Measurements from ENCODE around the gene DRAXIN.
A peak's percentile ranks its signal among the peaks of the same experiment; 100 is the strongest.

DRAXIN gene

DNA sequence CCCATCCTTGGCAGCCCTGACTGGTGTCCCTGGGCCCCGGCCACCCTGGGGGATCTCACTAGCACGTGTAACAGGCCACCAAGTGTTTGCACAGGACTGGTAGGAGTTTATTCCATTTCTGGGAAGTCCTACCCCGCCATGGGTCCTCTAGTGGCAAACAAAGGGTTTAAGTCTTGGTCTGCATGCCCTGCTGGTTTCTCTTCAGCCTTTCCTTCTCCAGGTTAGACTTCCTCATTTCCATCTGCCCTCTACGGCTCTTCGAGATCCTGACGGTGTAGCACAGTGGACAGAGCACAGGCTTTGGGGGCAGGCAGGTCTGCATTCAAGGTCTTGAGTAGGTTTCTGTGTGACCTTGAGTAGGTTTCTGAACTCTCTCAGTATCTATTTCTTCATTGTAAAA lies 47.3 kb downstream of the DRAXIN start:
- no peak for DNase-seq

- DNase-seq: no peak
Observed at GRCh38 chr1:11740258-11741192, 49.0 kb downstream of the DRAXIN start.

- DNase-seq: no peak
Observed at GRCh38 chr1:11741482-11741881, 50.0 kb downstream of the DRAXIN start.

- DNase-seq: no peak
Observed at GRCh38 chr1:11741919-11742558, 50.5 kb downstream of the DRAXIN start.

DNA sequence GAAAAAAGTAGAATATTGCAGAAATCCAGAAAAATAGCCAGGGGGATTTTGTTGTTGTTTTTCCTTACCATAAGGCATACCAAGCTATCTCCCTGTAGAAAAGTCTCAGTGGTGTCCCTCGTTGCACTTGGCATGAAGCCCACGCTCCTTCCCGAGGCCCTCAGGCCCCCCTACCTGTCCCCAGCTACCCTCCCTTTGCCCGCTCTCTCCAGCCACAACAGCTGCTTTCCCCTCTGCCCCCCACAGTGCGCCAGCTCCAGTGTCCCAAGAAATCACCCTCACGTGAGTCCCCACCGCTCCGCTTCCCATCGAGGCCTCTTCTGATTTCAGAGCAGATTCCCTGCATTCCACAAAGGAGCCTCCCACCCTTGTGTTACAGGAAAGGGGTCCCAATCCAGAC lies 52.8 kb downstream of the DRAXIN start:
- no peak for DNase-seq

- no peak for DNase-seq
Observed at GRCh38 chr1:11746092-11746491, 54.6 kb downstream of the DRAXIN start.

GRCh38 chr1:11746795-11747487 lies 55.4 kb downstream of the DRAXIN start:
- no peak for DNase-seq

DNA sequence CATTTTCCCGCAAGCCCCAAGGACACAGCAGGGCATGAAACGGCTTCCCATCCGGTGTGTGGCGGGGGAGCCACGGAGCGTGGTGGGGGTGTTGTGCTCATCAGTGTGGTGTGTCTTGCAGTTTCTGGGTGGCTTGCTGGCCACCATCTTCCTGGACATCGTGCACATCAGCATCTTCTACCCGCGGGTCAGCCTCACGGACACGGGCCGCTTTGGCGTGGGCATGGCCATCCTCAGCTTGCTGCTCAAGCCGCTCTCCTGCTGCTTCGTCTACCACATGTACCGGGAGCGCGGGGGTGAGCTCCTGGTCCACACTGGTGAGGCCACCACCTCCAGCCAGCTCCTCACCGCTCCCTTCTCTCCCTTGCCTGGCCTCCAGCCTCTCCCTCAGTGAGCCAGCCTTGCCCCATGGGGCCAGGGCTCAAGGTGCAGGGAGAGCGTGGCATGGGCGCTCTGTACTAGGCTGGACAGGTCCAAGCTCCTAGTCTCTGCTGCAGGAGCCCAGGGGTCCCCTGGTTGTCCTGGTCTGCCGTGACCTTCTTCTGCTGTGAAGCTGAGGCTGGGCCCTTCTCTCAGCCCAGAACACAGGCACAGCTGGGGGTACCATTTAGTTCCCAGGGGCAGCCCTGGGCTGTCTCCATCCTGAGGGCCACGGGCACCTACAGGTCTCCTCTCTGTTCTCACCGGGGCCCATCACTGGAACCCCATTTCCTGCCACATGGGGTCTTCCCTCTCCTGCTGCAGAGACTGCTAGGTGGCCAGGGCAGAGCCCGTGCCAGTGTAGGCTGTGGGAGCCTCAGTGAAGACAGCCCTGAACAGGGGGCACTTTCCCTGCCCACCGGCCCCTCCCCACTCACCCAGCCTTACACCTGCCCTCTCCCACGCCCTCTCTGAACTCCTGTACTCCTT lies 57.0 kb downstream of the DRAXIN start:
- DNase-seq: no peak

GRCh38 chr1:11749203-11749689 lies 57.7 kb downstream of the DRAXIN start:
- DNase-seq: no peak

DNA sequence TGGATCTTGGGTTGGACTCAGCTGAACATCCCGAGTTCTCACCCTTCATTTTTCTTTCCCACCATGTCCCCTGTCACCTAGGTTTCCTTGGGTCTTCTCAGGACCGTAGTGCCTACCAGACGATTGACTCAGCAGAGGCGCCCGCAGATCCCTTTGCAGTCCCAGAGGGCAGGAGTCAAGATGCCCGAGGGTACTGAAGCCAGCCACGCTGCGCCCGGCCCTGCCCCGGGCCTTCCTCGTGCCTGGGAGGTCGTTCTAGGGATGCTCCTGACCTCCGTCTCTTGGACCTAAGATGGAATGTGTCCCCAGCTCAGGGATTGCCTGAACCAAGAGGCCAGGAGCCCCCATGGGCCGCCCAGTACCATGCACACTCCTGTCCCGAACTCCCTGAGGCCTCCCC lies 58.5 kb downstream of the DRAXIN start:
- DNase-seq: no peak

DNA sequence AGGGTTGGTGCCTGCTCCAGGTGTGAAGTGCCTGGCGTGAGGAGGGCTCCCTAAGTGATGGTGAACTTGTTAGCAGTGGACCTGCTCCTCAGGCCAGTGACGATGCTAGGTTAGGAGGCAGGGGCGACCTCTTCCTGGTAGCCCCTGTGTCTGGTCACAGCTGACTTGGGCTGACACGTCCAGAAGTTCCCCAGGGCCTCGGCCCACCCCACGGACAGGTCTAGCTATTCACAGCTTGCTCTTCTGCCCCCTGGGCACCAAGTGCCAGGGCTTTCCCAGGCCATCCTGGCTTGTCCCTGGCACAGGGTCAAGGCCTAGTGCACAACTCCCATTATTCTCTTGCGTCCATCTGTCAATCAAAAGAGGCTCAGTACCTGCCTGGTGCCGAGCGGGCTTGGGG lies 59.6 kb downstream of the DRAXIN start:
- DNase-seq: no peak

DNA sequence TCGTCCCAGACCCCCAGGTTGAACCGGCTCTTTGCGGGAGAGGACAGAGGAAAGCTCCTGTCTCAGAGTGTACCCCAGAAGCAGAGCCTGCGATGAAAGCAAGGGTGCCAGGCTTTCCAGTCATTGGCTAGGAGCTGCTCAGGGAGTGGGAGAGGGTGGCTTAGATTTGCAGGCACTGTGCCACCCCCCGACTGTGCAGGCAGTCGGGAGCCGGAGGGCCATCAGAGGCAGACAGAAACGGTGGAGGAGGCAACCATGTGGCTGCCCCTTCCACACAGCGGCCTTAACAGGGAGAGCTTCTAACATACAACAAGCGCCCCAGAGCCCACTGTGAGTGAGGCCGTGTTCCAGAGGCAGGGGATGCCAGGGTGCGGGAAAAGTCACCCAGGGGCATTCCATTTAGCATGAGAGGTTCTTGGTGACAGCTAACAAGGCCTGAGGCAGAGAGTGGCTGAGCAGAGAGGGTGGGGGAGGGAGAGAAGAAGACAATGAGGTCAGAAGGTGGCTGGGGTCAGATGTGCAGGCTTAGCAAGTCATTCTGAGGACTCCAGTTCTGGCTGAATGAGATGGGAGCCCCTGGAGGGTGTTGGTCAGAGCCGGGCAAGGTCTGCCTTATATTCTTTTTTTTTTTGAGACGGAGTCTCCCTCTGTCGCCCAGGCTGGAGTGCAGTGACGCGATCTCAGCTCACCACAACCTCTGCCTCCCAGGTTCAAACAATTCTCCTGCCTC lies 61.0 kb downstream of the DRAXIN start:
- no peak for DNase-seq

GRCh38 chr1:11753555-11754208 lies 62.2 kb downstream of the DRAXIN start:
- peak; percentile 15 for DNase-seq

GRCh38 chr1:11757047-11757446 lies 65.5 kb downstream of the DRAXIN start:
- no peak for DNase-seq

DNA sequence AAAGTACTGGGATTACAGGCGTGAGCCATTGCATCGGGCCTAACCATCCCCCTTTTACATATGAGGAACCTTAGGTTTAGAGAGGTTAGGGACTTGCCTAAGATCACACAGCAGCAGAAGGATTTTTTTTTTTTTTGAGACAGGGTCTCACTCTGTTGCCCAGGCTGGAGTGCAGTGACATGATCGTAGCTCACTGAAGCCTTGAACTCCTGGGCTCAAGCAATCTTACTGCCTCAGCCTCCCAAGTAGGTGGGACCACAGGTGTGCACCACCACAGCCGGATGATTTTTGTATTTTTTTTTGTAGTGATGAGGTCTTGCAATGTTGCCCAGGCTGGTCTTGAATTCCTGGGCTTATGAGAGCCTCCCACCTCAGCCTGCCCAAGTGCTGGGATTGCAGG lies 68.3 kb downstream of the DRAXIN start:
- DNase-seq: no peak

GRCh38 chr1:11761285-11761684 lies 69.8 kb downstream of the DRAXIN start:
- no peak for DNase-seq

DNA sequence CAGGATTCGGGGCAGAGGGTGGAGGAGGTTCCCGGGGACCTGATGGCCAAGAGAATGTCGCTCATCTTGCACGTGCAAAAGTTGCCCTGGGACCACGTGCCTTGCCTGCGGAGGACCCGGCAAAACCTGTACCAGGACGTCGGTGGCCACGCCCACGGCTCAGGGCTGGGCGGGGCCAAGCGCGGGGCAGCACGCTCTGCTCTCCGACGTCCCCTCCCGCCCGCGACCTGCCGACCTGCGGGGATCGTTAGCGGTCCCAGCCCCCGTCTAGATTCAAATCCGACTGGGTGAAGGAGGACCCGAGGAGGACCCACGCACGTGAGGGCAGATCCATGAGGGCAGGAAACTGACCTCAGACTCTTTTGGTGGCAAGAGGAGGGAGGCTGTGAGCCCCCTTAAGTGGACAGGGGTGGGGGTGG lies 70.5 kb downstream of the DRAXIN start, which contains the start of gene C1orf167:
TSS of gene C1orf167 (plus strand) at position 206 of the 419 bp plus-strand sequence. CDS start 2,208 bp downstream, outside the sequence.
- no peak for DNase-seq

DNA sequence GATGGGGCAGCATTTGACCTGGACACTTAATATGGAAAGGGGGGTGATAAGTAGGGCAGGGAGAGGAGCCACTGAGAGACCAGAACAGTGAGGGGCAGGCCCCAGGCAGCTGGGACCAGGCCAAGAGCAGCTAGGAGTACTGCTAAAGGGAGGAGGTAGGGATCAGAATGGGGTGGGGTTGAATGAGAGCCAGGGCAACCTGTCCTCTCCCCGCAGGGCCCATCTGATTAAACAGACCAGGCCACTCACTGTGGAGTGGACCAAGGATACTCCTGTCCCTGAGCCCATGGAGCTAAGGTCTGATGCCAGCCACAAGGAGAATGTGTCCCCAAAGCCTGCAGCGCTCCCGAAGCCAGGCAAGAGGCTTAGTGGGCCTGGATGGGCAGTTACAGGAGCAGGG lies 72.6 kb downstream of the DRAXIN start:
- no peak for DNase-seq

DNA sequence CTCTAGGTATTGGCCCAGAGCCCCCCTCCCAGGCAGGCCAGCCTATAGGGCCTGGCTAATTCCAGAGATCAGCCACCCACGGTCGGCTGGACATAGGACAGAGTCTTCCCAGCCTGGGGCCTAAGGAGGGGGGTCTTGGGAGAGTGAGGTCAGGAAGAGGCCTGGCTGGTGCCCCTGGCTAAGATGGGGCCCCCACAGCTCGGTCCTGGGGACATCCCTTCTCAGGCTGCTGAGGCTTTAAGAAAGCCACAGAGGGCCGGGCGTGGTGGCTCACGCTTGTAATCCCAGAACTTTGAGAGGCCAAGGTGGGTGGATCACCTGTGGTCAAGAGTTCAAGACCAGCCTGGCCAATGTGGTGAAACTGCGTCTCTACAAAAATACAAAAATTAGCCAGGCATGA lies 73.0 kb downstream of the DRAXIN start:
- DNase-seq: no peak

GRCh38 chr1:11765661-11766428 lies 74.3 kb downstream of the DRAXIN start:
- no peak for DNase-seq

All from fibroblast of skin of right quadriceps (primary cell).